Vagina (tissue), 2 donors: ENCODE results near the gene DCLRE1A.

Source experiments
- CTCF ChIP-seq, 3 experiments: fragments of 450-650 bp in 2 of 3; fragments of 200-600 bp in 1 of 3; sonication (generic) in 1 of 3; IDR thresholded peaks; one replicate each; pipeline ENCODE4 v1.5.1; 2017 to 2019; ENCODE audit warnings: antibody characterized with exemption in 3 of 3, mild to moderate bottlenecking in 2 of 3, moderate library complexity in 2 of 3
- POLR2AphosphoS5 ChIP-seq, 2 donors: sonication (generic); formaldehyde crosslinking; IDR thresholded peaks; one replicate each; pipeline ENCODE4 v1.9.0; 2017; ENCODE audit warnings: antibody characterized with exemption in 2 of 2, mild to moderate bottlenecking in 2 of 2, low read depth in 1 of 2; ENCODE audit not compliant: insufficient read depth in 1 of 2

DNA sequence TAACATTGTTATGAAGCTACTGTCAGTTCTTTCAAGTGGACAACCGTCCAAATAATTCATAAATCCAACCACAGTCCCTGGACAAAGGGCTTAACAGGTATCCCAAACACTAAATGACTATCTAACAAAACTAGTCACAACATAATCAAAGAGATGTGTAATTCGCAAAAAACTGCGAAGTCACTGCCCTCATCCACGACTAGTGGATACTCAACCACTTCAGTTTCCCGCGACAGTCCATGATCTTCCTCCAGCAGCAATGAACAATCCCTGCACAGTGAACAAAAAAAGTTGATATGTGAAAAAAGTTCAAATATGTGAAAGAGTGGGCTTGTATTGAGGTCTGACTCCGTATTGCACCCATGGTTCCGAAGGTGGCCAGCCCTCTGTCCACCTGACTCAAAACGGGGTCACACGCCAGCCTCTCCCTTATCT, 287 bp downstream of the DCLRE1A start:
- TF ChIP-seq CTCF (IDR thresholded peaks at IDR 0.05) (no peak), POLR2AphosphoS5 (IDR thresholded peaks at IDR 0.05; ENCODE audit: insufficient read depth in 1 of 2, low read depth in 1 of 2) (no peak)
